Measurements from ENCODE around the gene NHS.

- TF ChIP-seq CTCF (IDR thresholded peaks at IDR 0.05), result no peak
- TF ChIP-seq POLR2A (IDR thresholded peaks at IDR 0.05), result no peak
Observed at GRCh38 chrX:17473021-17473420, 98.0 kb downstream of the NHS start.

Data from body of pancreas (tissue), 4 donors.